ENCODE data around the gene HS2ST1.

Gene HS2ST1

GRCh38 chr1:87129606-87130005, 215.2 kb downstream of the HS2ST1 start:
- Mint-ChIP-seq H3K4me1 (peaks cover 29% of the 10 kb centered on the region), H3K27ac (peak overlapping the region; percentile 61 to 84 (median 82)), H3K36me3 (ENCODE audit: low read depth) (no peaks in the 10 kb centered on the region), H3K4me3 (peak overlapping the region; percentile 46 to 62 (median 62)), H3K27me3 (ENCODE audit: low read depth) (peaks cover 40% of the 10 kb centered on the region), H3K9me3 (no peaks in the 10 kb centered on the region)
- no peak for TF ChIP-seq CTCF (IDR thresholded peaks at IDR 0.05; ENCODE audit: unreplicated experiment in 3 of 3)

- peak overlapping the region in 1 of 3 experiments; percentile 39 for H3K4me3 Mint-ChIP-seq
- H3K27me3 Mint-ChIP-seq (ENCODE audit: low read depth) = peaks cover 42% of the 10 kb centered on the region
- H3K4me1 Mint-ChIP-seq = peaks cover 29% of the 10 kb centered on the region
- no peaks in the 10 kb centered on the region for H3K36me3 Mint-ChIP-seq (ENCODE audit: low read depth)
- TF ChIP-seq CTCF (IDR thresholded peaks at IDR 0.05; ENCODE audit: unreplicated experiment in 3 of 3) = no peak
- peak overlapping the region in 1 of 3 experiments; percentile 84 for H3K27ac Mint-ChIP-seq
- H3K9me3 Mint-ChIP-seq = no peaks in the 10 kb centered on the region
Measured at GRCh38 chr1:87130438-87130837, 216.0 kb downstream of the HS2ST1 start.

- Mint-ChIP-seq H3K27me3 (ENCODE audit: low read depth) (peaks cover 44% of the 10 kb centered on the region), H3K9me3 (no peaks in the 10 kb centered on the region), H3K4me1 (peaks cover 34% of the 10 kb centered on the region), H3K36me3 (ENCODE audit: low read depth) (no peaks in the 10 kb centered on the region), H3K27ac (peak overlapping the region in 2 of 3 experiments; percentile 49 to 69), H3K4me3 (peak overlapping the region; percentile 74 to 83 (median 82))
- TF ChIP-seq CTCF (IDR thresholded peaks at IDR 0.05; ENCODE audit: unreplicated experiment in 3 of 3) = peak; percentile 95 to 96 (median 96)
Measured at GRCh38 chr1:87131809-87132283, 217.4 kb downstream of the HS2ST1 start.

- H3K27me3 Mint-ChIP-seq (ENCODE audit: low read depth) = peaks cover 43% of the 10 kb centered on the region
- H3K27ac Mint-ChIP-seq = no peak overlapping the region
- no peaks in the 10 kb centered on the region for H3K36me3 Mint-ChIP-seq (ENCODE audit: low read depth)
- peaks cover 36% of the 10 kb centered on the region for H3K4me1 Mint-ChIP-seq
- peak overlapping the region; percentile 74 to 83 (median 82) for H3K4me3 Mint-ChIP-seq
- no peak for TF ChIP-seq CTCF (IDR thresholded peaks at IDR 0.05; ENCODE audit: unreplicated experiment in 3 of 3)
- H3K9me3 Mint-ChIP-seq = no peaks in the 10 kb centered on the region
Measured at GRCh38 chr1:87132284-87132870, 217.9 kb downstream of the HS2ST1 start.

- no peak for TF ChIP-seq CTCF (IDR thresholded peaks at IDR 0.05; ENCODE audit: unreplicated experiment in 3 of 3)
- H3K36me3 Mint-ChIP-seq (ENCODE audit: low read depth) = no peaks in the 10 kb centered on the region
- H3K9me3 Mint-ChIP-seq = no peaks in the 10 kb centered on the region
- H3K4me1 Mint-ChIP-seq = peaks cover 31% of the 10 kb centered on the region
- H3K27ac Mint-ChIP-seq = no peak overlapping the region
- peak overlapping the region in 2 of 3 experiments; percentile 22 to 51 for H3K4me3 Mint-ChIP-seq
- peaks cover 38% of the 10 kb centered on the region for H3K27me3 Mint-ChIP-seq (ENCODE audit: low read depth)
Measured at GRCh38 chr1:87134061-87134460, 219.6 kb downstream of the HS2ST1 start.
